SU-DHL-6 (cell line): Measurements from ENCODE around the gene WDR37.

ENCODE experiments used
- H2AFZ ChIP-seq: fragments of 200-600 bp; sonication (generic); 2 replicates; pipeline ENCODE4 v1.6.1; 2014; ENCODE audit warnings: low read depth, mild to moderate bottlenecking, moderate library complexity, mixed read lengths, antibody characterized with exemption, low read length; ENCODE audit not compliant: severe bottlenecking
- H3F3A ChIP-seq: fragments of 200-600 bp; shearing (Covaris generic); 2 replicates; pipeline ENCODE4 v1.6.0; 2016; ENCODE audit warnings: antibody characterized with exemption, mild to moderate bottlenecking; ENCODE audit not compliant: insufficient read depth
- H3K27ac ChIP-seq: fragments of 200-600 bp; sonication (generic); 2 replicates; pipeline ENCODE4 v1.5.1; 2016; ENCODE audit warnings: low read depth, mild to moderate bottlenecking, low read length, moderate library complexity, mixed read lengths
- H3K27me3 ChIP-seq: fragments of 200-600 bp; sonication (generic), shearing (Covaris generic); 2 replicates; pipeline ENCODE4 v1.6.0; 2014; ENCODE audit warnings: mild to moderate bottlenecking, low read length
- H3K36me3 ChIP-seq: fragments of 200-600 bp; sonication (generic); 2 replicates; pipeline ENCODE4 v1.6.1; 2014; ENCODE audit warnings: mild to moderate bottlenecking, low read length, mixed read lengths
- H3K4me2 ChIP-seq: fragments of 300-600, 200-600 bp; shearing (Covaris generic), sonication (generic); 2 replicates; pipeline ENCODE4 v1.6.0; 2014; ENCODE audit warnings: low read length, low read depth, mild to moderate bottlenecking; ENCODE audit not compliant: poor library complexity, severe bottlenecking
- H3K4me3 ChIP-seq: fragments of 200-600 bp; sonication (generic); 2 replicates; pipeline ENCODE4 v1.5.1; 2014; ENCODE audit warnings: antibody characterized with exemption, low read length, mild to moderate bottlenecking, mixed read lengths; ENCODE audit not compliant: insufficient read depth, poor library complexity, severe bottlenecking
- H3K79me2 ChIP-seq: fragments of 200-600 bp; sonication (generic); 2 replicates; pipeline ENCODE4 v1.6.1; 2014; ENCODE audit warnings: mild to moderate bottlenecking, low read length, moderate library complexity; ENCODE audit not compliant: insufficient read depth
- H3K9ac ChIP-seq: fragments of 200-600 bp; sonication (generic); 2 replicates; pipeline ENCODE4 v1.7.0; 2014; ENCODE audit warnings: mild to moderate bottlenecking, low read length
- H3K9me2 ChIP-seq: fragments of 200-600 bp; sonication (generic); replicated peaks from 2 replicates; pipeline ENCODE4 v1.6.1; 2014; ENCODE audit warnings: low read length; ENCODE audit not compliant: insufficient read depth
- H3K9me3 ChIP-seq: fragments of 200-600 bp; sonication (generic); 2 replicates; pipeline ENCODE4 v1.6.1; 2014; ENCODE audit warnings: low read length, mixed read lengths; ENCODE audit not compliant: insufficient read depth
- H4K20me1 ChIP-seq: fragments of 200-600 bp; sonication (generic); 2 replicates; pipeline ENCODE4 v1.6.1; 2014; ENCODE audit warnings: low read depth, mild to moderate bottlenecking, antibody characterized with exemption, low read length, moderate library complexity, mixed read lengths
- EZH2phosphoT487 ChIP-seq: fragments of 200-600 bp; sonication (generic), shearing (Covaris generic); conservative IDR thresholded peaks from 2 replicates; pipeline ENCODE4 v1.6.1; 2018; ENCODE audit warnings: mild to moderate bottlenecking, antibody characterized with exemption, low read length, moderate library complexity, mixed read lengths
- TF ChIP-seq, protein P1 (sequence below): fragments of 200-600 bp; sonication (generic); IDR thresholded peaks from one replicate; pipeline ENCODE4 v1.5.1; 2017; ENCODE audit warnings: antibody characterized with exemption, mild to moderate bottlenecking, low read length, moderate library complexity; ENCODE audit not compliant: insufficient read depth, poor library complexity, severe bottlenecking

Gene WDR37

DNA sequence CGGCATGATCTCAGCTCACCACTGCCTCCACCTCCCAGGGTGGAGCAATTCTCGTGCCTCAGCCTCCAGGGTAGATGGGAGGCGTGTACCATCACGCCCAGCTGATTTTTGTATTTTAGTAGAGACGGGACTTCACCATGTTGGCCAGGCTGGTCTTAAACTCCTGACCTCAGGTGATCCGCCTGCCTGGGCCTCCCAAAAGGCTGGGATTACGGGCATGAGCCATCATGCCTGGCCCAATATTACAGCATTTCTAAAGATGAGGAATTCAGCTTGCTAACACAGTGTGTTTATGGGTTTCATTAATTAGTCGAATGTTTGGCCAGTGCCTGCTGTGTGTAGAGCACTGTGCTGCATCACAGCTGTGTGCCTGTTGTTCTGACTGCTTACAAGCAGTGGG lies 3.7 kb downstream of the WDR37 start:
- Histone ChIP-seq H3K4me2 (no peak overlapping the region), H3F3A (peaks cover 7% of the 10 kb centered on the region), H3K79me2 (peaks cover 70% of the 10 kb centered on the region), H3K9me2 (no peaks in the 10 kb centered on the region), H2AFZ (no peak overlapping the region), H3K36me3 (peaks cover 6% of the 10 kb centered on the region; the same call in 1 of the 2 replicates), H3K27ac (no peak overlapping the region), H3K9ac (no peak overlapping the region), H3K27me3 (no peaks in the 10 kb centered on the region), H4K20me1 (peaks cover 11% of the 10 kb centered on the region; the same call in 1 of the 2 replicates), H3K9me3 (no peaks in the 10 kb centered on the region), H3K4me3 (no peak overlapping the region)
- no peak for TF ChIP-seq EZH2phosphoT487
- TF ChIP-seq, protein P1, sequence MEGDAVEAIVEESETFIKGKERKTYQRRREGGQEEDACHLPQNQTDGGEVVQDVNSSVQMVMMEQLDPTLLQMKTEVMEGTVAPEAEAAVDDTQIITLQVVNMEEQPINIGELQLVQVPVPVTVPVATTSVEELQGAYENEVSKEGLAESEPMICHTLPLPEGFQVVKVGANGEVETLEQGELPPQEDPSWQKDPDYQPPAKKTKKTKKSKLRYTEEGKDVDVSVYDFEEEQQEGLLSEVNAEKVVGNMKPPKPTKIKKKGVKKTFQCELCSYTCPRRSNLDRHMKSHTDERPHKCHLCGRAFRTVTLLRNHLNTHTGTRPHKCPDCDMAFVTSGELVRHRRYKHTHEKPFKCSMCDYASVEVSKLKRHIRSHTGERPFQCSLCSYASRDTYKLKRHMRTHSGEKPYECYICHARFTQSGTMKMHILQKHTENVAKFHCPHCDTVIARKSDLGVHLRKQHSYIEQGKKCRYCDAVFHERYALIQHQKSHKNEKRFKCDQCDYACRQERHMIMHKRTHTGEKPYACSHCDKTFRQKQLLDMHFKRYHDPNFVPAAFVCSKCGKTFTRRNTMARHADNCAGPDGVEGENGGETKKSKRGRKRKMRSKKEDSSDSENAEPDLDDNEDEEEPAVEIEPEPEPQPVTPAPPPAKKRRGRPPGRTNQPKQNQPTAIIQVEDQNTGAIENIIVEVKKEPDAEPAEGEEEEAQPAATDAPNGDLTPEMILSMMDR = no peak

DNA sequence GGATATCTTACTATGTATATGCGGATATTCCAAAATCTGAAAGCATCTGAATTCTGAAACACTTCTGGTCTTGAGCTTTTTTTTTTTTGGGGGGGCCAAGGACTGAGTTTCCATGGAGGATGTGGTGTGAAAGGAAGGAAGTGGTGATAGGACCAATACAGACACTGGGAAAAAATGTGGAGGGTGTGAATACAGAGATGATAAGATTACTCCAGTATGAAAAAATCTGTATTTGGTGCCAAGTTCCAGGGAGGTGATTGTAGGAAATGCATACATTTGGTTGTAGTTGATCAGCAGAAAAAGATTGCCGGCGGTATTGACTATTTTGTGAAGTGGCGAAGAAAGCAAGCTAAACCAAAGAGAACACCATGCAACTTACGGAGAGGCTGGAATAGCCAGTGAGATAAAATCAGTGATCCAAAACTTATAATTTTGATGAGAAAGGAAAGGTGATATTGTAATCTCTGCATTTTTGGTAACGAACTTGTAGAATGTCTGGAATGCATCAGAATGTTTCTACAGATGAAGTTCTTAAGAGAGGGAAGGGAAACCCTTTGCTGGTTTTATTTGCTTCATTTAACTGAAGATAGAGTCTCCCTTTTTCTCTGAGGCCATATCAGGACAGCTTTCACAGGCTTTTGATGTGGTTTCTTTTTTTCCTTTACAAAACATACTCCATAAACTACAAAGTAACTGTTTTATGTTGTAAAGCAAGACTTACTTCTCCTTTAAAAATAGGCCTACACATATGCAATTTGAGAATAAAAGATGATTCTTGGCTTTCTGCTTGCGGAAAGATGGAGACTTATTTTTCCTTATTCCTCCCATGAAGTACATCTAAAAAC lies 6.0 kb downstream of the WDR37 start:
- Histone ChIP-seq H3K9ac (no peak overlapping the region), H3K27me3 (no peaks in the 10 kb centered on the region), H4K20me1 (peaks cover 6% of the 10 kb centered on the region; the same call in 1 of the 2 replicates), H3K9me3 (no peaks in the 10 kb centered on the region), H3K36me3 (peaks cover 5% of the 10 kb centered on the region; the same call in 1 of the 2 replicates), H3F3A (no peaks in the 10 kb centered on the region), H3K4me2 (no peak overlapping the region), H2AFZ (no peak overlapping the region), H3K27ac (no peak overlapping the region), H3K9me2 (no peaks in the 10 kb centered on the region), H3K79me2 (peaks cover 53% of the 10 kb centered on the region), H3K4me3 (no peak overlapping the region)
- TF ChIP-seq EZH2phosphoT487 = no peak
- TF ChIP-seq, protein P1 = no peak

DNA sequence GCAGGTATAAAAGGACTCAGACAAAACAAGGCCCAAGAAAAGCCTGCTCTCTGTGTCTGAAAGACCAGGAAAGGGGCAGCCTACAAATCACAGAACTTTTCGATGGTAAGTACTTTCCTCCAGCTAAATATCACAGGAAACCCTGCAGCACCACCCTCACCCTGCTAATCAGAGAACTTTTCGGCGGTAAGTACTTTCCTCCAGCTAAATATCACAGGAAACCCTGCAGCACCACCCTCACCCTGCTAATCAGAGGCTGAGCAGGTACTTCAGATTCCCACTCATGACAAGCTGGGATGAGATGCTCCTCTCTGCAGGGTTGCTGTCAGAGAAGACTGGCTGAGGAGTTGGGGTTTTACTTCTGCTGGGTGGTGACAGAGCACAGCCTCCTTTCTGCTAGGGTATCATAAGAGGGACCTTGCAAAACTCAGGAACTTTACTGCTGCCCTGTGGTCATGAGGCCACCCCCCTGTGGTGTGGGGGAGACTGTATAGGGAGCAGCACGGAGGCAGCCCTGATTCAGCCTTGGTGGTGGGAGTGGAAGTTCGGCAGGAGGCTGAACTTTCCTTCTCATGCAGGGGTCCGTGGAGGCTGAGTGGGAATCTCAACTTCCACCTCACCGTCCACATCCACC lies 7.2 kb downstream of the WDR37 start:
- H3K4me2 ChIP-seq = no peak overlapping the region
- H3K9me2 ChIP-seq = no peaks in the 10 kb centered on the region
- no peak overlapping the region for H3K9ac ChIP-seq
- peaks cover 6% of the 10 kb centered on the region; the same call in 1 of the 2 replicates for H4K20me1 ChIP-seq
- no peak overlapping the region for H3K4me3 ChIP-seq
- no peaks in the 10 kb centered on the region for H3F3A ChIP-seq
- no peaks in the 10 kb centered on the region for H3K27me3 ChIP-seq
- TF ChIP-seq, protein P1 = no peak
- TF ChIP-seq EZH2phosphoT487 = no peak
- H3K9me3 ChIP-seq = no peaks in the 10 kb centered on the region
- H3K27ac ChIP-seq = no peak overlapping the region
- peaks cover 4% of the 10 kb centered on the region; the same call in 1 of the 2 replicates for H3K36me3 ChIP-seq
- H3K79me2 ChIP-seq = peaks cover 41% of the 10 kb centered on the region
- no peak overlapping the region for H2AFZ ChIP-seq
